Ishikawa (cell line): Measurements from ENCODE around the gene CHST11.

Experiments used
- CREB1 ChIP-seq: IDR thresholded peaks from 2 replicates; pipeline ENCODE4 v1.6.1; 2012; ENCODE audit warnings: low read depth
- EGR1 ChIP-seq: IDR thresholded peaks from 2 replicates; pipeline ENCODE4 v1.6.1; 2012
- EP300 ChIP-seq: IDR thresholded peaks from 2 replicates; pipeline ENCODE4 v1.6.1; 2012; ENCODE audit warnings: borderline replicate concordance
- NFIC ChIP-seq: IDR thresholded peaks from 2 replicates; pipeline ENCODE4 v1.6.1; 2012
- REST ChIP-seq: IDR thresholded peaks from 2 replicates; pipeline ENCODE4 v1.6.1; 2012; ENCODE audit warnings: low read depth, mild to moderate bottlenecking

GRCh38 chr12:104519190-104520019, 62.7 kb downstream of the CHST11 start:
- TF ChIP-seq REST = no peak
- TF ChIP-seq NFIC = no peak
- TF ChIP-seq EGR1 = no peak
- no peak for TF ChIP-seq EP300
- no peak for TF ChIP-seq CREB1
